ENCODE data around the gene KLF6.

Gene KLF6

DNA sequence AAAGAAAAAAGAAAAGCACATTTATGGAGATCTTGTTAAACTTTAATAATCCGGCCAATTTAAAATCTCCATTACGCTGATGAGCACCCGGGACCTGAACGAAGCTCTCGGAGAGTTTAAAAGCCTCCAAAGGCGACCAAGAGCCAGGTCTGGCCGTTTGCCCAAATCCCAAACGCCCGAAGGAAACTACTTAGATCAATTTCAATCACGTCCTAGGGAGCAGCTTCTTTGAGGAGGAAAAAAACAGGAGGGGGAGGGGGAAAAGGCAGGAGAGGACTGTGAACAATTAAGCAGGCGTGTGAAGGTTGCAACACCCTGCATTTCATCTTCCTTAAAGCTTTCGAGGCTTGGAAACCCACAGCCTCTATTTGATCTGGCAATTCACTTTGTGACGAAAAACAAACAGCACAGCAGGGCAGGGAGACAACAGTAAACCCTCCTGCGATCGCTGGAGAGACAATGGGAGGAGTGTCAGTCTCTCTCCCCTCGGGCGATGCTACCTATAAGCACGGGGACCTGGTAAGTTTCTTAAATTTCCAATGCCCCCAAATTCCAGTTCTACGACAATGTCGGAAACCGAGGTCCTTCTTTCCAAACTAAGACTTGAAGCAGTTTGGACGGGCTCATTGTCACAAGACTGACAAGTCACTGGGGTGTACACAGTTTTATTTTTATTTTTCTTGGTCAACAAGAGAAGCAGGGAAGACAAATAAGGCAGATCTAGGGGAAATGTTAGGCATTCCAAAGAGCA, 1.2 kb downstream of the KLF6 start:
- TF ChIP-seq, protein P1, sequence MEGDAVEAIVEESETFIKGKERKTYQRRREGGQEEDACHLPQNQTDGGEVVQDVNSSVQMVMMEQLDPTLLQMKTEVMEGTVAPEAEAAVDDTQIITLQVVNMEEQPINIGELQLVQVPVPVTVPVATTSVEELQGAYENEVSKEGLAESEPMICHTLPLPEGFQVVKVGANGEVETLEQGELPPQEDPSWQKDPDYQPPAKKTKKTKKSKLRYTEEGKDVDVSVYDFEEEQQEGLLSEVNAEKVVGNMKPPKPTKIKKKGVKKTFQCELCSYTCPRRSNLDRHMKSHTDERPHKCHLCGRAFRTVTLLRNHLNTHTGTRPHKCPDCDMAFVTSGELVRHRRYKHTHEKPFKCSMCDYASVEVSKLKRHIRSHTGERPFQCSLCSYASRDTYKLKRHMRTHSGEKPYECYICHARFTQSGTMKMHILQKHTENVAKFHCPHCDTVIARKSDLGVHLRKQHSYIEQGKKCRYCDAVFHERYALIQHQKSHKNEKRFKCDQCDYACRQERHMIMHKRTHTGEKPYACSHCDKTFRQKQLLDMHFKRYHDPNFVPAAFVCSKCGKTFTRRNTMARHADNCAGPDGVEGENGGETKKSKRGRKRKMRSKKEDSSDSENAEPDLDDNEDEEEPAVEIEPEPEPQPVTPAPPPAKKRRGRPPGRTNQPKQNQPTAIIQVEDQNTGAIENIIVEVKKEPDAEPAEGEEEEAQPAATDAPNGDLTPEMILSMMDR (IDR thresholded peaks at IDR 0.05; ENCODE audit: low read depth, low read length, missing control alignments): no peak
- no peak for DNase-seq (ENCODE audit: extremely low read depth, low read depth)
- H3K4me3 ChIP-seq (replicated peaks; ENCODE audit: low read depth, low read length): peak overlapping the region; percentile 82

DNA sequence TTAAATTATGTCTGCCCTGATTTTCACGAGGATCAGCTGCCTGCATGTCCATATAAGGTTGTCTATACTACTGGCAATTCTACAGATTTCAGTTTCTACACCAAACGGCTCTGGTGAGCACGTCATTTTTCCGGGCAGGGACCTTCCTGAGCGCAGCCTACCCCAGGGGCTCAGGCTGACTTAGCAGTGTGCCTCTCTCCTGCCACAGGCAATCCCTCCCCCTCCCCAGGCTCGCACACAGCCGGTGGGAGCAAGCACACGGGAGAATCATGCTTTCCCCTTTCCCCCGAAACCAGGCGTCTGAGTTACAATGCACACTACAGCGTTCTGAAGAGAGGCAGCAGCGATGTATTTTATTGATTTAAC, 1.7 kb downstream of the KLF6 start:
- DNase-seq (ENCODE audit: extremely low read depth, low read depth): no peak
- H3K4me3 ChIP-seq (replicated peaks; ENCODE audit: low read depth, low read length): peak overlapping the region; percentile 82
- TF ChIP-seq, protein P1 (IDR thresholded peaks at IDR 0.05; ENCODE audit: low read depth, low read length, missing control alignments): no peak

DNA sequence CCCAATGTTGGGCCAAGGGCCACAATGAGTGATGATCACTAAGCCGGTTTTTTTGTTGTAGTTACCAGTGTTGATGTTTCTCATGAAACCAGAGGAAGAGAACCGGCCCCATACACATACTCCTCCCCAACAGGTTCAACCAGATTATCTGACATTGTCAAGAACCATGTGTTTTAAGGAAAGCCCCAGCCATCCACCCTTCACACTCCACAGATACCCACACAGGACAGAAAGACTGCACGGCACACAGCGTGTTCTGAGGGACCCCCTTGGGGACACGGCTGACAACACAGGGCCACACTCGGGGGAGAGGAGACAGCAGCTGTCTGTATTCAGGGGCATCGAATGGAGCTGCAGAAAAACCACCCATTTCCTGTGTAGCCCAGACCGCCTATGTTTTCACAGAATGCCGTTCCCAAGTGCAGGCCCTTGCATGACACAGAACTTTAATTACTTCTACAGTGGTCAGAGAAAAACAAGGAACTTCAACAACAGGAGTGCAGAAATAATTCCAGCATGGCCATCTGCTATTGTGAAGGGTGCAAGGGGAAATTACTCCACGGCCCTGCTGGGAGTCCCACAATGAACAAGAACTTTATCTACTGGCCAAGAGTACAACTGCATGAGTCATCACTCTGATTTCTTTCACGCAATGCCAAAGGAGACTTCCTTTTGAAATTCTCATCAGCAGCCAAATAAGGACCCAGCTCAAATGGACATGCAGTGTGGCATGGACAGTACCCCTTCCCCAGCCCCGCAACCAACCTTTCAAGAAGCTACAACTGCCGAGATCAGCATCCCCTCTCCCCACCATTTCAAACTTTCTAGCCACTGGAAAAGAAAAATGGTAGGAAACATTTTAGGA, 2.3 kb downstream of the KLF6 start:
- peak overlapping the region; percentile 82 for H3K4me3 ChIP-seq (replicated peaks; ENCODE audit: low read depth, low read length)
- TF ChIP-seq, protein P1 (IDR thresholded peaks at IDR 0.05; ENCODE audit: low read depth, low read length, missing control alignments): no peak
- DNase-seq (ENCODE audit: extremely low read depth, low read depth): peak; percentile 85

DNA sequence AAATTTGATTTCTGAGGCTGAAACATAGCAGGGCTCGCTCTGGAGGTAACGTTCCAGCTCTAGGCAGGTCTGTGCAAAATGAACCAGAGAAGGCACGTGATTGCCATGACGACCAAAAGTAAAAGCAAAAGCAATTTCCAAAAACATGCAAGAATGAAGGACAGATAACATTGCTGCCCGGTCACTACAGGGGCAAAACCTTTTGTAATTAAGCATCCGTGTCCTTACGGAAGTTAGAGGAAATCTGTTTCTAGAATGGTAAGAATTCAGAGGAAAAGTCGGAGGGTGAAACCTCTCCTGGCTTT, 2.9 kb downstream of the KLF6 start:
- H3K4me3 ChIP-seq (replicated peaks; ENCODE audit: low read depth, low read length): peak overlapping the region; percentile 82
- TF ChIP-seq, protein P1 (IDR thresholded peaks at IDR 0.05; ENCODE audit: low read depth, low read length, missing control alignments): no peak
- DNase-seq (ENCODE audit: extremely low read depth, low read depth): no peak

DNA sequence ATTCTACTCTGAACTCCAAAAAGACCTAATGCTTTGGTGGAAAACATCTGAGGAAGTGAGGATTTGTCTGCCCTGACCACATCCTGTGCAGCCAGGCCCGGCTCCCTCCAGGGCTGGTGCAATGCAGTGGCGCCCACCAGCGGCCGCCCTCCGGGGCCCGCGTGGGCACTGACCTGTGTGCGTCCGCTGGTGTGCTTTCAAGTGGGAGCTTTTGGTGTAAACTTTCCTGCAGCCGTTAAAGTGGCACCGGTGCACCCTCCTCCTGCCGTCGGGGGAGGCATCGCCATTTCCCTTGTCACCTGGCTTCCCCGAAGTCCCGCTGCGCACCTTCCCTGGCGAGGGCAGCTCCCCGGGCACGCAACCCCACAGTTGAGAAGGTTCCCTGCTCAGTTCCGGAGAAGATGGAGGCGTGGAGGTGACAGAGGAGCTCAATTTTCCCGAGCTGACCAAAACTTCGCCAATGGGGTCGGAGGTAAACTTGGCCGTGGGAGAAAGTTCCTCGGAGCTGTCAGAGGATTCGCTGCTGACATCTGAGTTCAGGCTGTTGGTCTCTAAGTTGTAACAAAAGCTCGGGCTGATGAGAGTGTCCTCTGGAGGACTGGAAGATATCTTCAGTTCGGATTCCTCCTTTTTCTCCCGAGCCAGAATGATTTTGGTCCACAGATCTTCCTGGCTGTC, 3.4 kb downstream of the KLF6 start:
- TF ChIP-seq, protein P1 (IDR thresholded peaks at IDR 0.05; ENCODE audit: low read depth, low read length, missing control alignments): peak; percentile 73
- no peak for DNase-seq (ENCODE audit: extremely low read depth, low read depth)
- peak overlapping the region; percentile 82 for H3K4me3 ChIP-seq (replicated peaks; ENCODE audit: low read depth, low read length)

DNA sequence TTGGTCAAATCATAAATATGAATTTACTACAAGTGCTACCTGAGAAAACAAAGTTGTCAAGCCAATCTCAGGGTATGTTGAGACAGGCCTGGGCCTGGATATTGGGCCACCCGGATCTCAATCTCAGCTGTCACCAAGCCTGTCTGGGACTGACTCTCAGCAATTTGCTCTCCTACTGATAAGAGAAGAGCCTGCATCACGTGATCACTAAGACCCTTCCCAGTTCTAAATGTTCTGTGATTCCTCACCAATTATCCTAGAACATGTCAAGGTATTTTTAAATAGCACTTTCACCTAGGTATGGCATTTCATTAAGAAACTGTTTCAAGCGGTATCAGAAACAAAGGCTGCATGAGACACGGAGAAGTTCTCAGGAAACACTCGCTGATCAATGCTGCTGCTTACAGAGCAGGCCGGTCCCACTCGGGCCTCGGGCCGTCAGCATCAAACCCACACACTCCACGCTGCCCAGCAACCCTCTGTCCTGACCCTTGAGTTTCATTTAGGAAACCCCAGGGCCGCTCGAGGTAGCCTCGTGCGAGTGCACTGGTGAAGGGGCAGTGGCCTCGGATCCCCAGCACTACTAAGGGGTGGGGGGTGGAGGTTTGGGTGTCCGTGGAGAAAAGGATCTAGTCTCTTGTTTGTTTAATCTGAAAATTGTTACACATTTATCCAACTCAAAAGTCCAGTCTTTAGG, 4.1 kb downstream of the KLF6 start:
- DNase-seq (ENCODE audit: extremely low read depth, low read depth): no peak
- H3K4me3 ChIP-seq (replicated peaks; ENCODE audit: low read depth, low read length): peak overlapping the region; percentile 82
- TF ChIP-seq, protein P1 (IDR thresholded peaks at IDR 0.05; ENCODE audit: low read depth, low read length, missing control alignments): no peak
